Right atrium auricular region (tissue), 2 donors: ENCODE results near the gene CTTNBP2NL. TPM values are rescaled to one million over a fixed set of nuclear protein-coding genes. Genes with fewer than 3 reads are reported as not detected.
"Not testable (repeated sequence)": the region's sequence is repeated elsewhere in the genome, so short reads cannot be mapped to it uniquely, and the experiment has no call there.

Source experiments
- DNase-seq: peaks from one replicate; pipeline ENCODE4 v3.0.0-alpha.2; 2019; ENCODE audit warnings: low spot score
- H3K27ac ChIP-seq, 2 donors: fragments of 200-600 bp; sonication (generic); 1 replicate in 1 of 2; 2 replicates in 1 of 2; pipeline ENCODE4 v1.5.1; 2016 to 2019
- H3K27me3 ChIP-seq, 2 donors: fragments of 200-600 bp; sonication (generic); one replicate each; pipeline versions ENCODE4 v1.5.1 to v1.6.0; 2017 to 2019
- H3K36me3 ChIP-seq: fragments of 200-600 bp; sonication (generic); one replicate; pipeline ENCODE4 v1.5.1; 2016
- H3K4me1 ChIP-seq, 2 donors: fragments of 200-600 bp; sonication (generic); one replicate each; pipeline versions ENCODE4 v1.5.1 to v1.6.0; 2017 to 2019
- H3K4me3 ChIP-seq, 2 donors: fragments of 200-600 bp; sonication (generic); 1 replicate in 1 of 2; 2 replicates in 1 of 2; pipeline ENCODE4 v1.5.1; 2017 to 2019; ENCODE audit warnings: mild to moderate bottlenecking in 1 of 2, moderate library complexity in 1 of 2
- H3K9me3 ChIP-seq, 2 donors: fragments of 200-600 bp; sonication (generic); one replicate each; pipeline ENCODE4 v1.5.1; 2019
- total RNA-seq, 2 donors: library from RNA; depleted of rRNA; stranded (reverse); fragments of >200 nt; gene quantifications; one replicate each; pipeline ENCODE4 v1.1.0, GENCODE V29; 2016
- TF ChIP-seq, protein P1 (sequence below), 2 donors: fragments of 200-600 bp; sonication (generic); IDR thresholded peaks; one replicate each; pipeline ENCODE4 v1.5.1; 2019; ENCODE audit warnings: antibody characterized with exemption in 2 of 2

The CTTNBP2NL gene
- total RNA-seq, 2 donors from 2014 or later, result 10.2 to 13.4 TPM

DNA sequence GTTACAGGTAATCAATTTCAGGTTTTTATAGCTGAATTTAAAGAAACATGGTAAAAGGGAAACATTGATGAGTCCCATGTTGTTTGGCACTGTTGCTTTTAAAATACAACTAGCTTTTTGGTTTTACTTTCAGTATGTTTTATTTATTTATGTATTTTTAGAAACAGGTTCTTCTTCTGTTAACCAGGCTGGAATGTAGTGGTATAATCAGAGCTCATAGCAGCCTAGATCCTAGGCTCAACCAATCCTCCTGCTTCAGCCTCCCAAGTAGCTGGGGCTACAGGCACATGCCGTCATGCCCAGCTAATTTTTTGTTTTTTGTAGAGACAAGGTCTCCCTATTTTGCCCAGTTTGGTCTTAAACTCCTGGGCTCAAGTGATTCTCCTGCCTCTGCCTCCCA lies 50.4 kb downstream of the CTTNBP2NL start:
- H3K36me3 ChIP-seq, result peaks cover 17% of the 10 kb centered on the region
- no peaks in the 10 kb centered on the region for H3K9me3 ChIP-seq
- DNase-seq, result no peak
- no peak overlapping the region for H3K27ac ChIP-seq
- no peak overlapping the region for H3K4me3 ChIP-seq
- peaks cover 0 to 4% of the 10 kb centered on the region in 2 donors for H3K4me1 ChIP-seq
- TF ChIP-seq, protein P1, sequence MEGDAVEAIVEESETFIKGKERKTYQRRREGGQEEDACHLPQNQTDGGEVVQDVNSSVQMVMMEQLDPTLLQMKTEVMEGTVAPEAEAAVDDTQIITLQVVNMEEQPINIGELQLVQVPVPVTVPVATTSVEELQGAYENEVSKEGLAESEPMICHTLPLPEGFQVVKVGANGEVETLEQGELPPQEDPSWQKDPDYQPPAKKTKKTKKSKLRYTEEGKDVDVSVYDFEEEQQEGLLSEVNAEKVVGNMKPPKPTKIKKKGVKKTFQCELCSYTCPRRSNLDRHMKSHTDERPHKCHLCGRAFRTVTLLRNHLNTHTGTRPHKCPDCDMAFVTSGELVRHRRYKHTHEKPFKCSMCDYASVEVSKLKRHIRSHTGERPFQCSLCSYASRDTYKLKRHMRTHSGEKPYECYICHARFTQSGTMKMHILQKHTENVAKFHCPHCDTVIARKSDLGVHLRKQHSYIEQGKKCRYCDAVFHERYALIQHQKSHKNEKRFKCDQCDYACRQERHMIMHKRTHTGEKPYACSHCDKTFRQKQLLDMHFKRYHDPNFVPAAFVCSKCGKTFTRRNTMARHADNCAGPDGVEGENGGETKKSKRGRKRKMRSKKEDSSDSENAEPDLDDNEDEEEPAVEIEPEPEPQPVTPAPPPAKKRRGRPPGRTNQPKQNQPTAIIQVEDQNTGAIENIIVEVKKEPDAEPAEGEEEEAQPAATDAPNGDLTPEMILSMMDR (IDR thresholded peaks at IDR 0.05), result no peak
- no peaks in the 10 kb centered on the region for H3K27me3 ChIP-seq

- H3K27ac ChIP-seq, result no peak overlapping the region
- no peak for DNase-seq
These were observed 53.1 kb downstream of the CTTNBP2NL start for GRCh38 chr1:112448904-112449629.

GRCh38 chr1:112449630-112449983 lies 53.6 kb downstream of the CTTNBP2NL start:
- Histone ChIP-seq H3K9me3 (no peaks in the 10 kb centered on the region), H3K27me3 (no peaks in the 10 kb centered on the region), H3K4me3 (no peak overlapping the region), H3K4me1 (peaks cover 0 to 4% of the 10 kb centered on the region in 2 donors), H3K27ac (no peak overlapping the region), H3K36me3 (peaks cover 34% of the 10 kb centered on the region)
- TF ChIP-seq, protein P1 (IDR thresholded peaks at IDR 0.05), result no peak
- DNase-seq, result no peak

More at GRCh38 chr1:112448904-112449629, 53.1 kb downstream of the CTTNBP2NL start:
- H3K4me1 ChIP-seq, result peaks cover 0 to 4% of the 10 kb centered on the region in 2 donors
- H3K9me3 ChIP-seq, result no peaks in the 10 kb centered on the region
- no peaks in the 10 kb centered on the region for H3K27me3 ChIP-seq
- H3K36me3 ChIP-seq, result peaks cover 29% of the 10 kb centered on the region
- H3K4me3 ChIP-seq, result no peak overlapping the region
- TF ChIP-seq, protein P1 (IDR thresholded peaks at IDR 0.05), result no peak

GRCh38 chr1:112450773-112451172 lies 54.8 kb downstream of the CTTNBP2NL start:
- Histone ChIP-seq H3K4me3 (no peak overlapping the region), H3K36me3 (peaks cover 46% of the 10 kb centered on the region), H3K27me3 (no peaks in the 10 kb centered on the region), H3K9me3 (no peaks in the 10 kb centered on the region), H3K27ac (no peak overlapping the region), H3K4me1 (peaks cover 0 to 4% of the 10 kb centered on the region in 2 donors)
- TF ChIP-seq, protein P1 (IDR thresholded peaks at IDR 0.05), result no peak
- no peak for DNase-seq

- peaks cover 51% of the 10 kb centered on the region for H3K36me3 ChIP-seq
These were observed 55.3 kb downstream of the CTTNBP2NL start for GRCh38 chr1:112451301-112451700.

GRCh38 chr1:112453876-112454275 lies 57.9 kb downstream of the CTTNBP2NL start:
- TF ChIP-seq, protein P1 (IDR thresholded peaks at IDR 0.05), result no peak
- Histone ChIP-seq H3K36me3 (peaks cover 60% of the 10 kb centered on the region), H3K4me3 (no peak overlapping the region), H3K4me1 (no peaks in the 10 kb centered on the region), H3K27ac (no peak overlapping the region), H3K9me3 (no peaks in the 10 kb centered on the region), H3K27me3 (no peaks in the 10 kb centered on the region)
- DNase-seq, result no peak

More at GRCh38 chr1:112451301-112451700, 55.3 kb downstream of the CTTNBP2NL start:
- not testable (repeated sequence) for H3K9me3 ChIP-seq, H3K4me3 ChIP-seq, DNase-seq, H3K4me1 ChIP-seq, H3K27me3 ChIP-seq, H3K27ac ChIP-seq
